GM12878 (cell line): ENCODE measurements around the gene PLCG2. TPM values are rescaled to one million over a fixed set of nuclear protein-coding genes. Genes with fewer than 3 reads are reported as not detected.

Experiments used
- ASH2L ChIP-seq: fragments of 300-600, 200-600 bp; sonication (generic); IDR thresholded peaks from 2 replicates; pipeline ENCODE4 v1.6.1; 2017; ENCODE audit warnings: low read depth, mild to moderate bottlenecking, borderline replicate concordance
- BRCA1 ChIP-seq: IDR thresholded peaks from 2 replicates; pipeline ENCODE4 v1.6.1; 2011; ENCODE audit warnings: low read depth, low read length, improper control_type of control experiment
- CHD1 ChIP-seq: IDR thresholded peaks from 2 replicates; pipeline ENCODE4 v1.6.1; 2012; ENCODE audit warnings: low read depth, low read length, improper control_type of control experiment
- CHD4 ChIP-seq: fragments of 200-600 bp; sonication (generic); IDR thresholded peaks from 2 replicates; pipeline ENCODE4 v1.6.1; 2016; ENCODE audit warnings: mild to moderate bottlenecking
- EED ChIP-seq: sonication (generic); IDR thresholded peaks from 2 replicates; pipeline ENCODE4 v1.6.1; 2016; ENCODE audit warnings: antibody characterized with exemption, low read depth
- FOXK2 ChIP-seq: fragments of 450-650 bp; IDR thresholded peaks from 2 replicates; pipeline ENCODE4 v1.6.1; 2017; ENCODE audit warnings: mild to moderate bottlenecking, moderate library complexity
- HCFC1 ChIP-seq: fragments of 150-350 bp; IDR thresholded peaks from 2 replicates; pipeline ENCODE4 v1.6.1; 2014; ENCODE audit warnings: low read length
- KDM1A ChIP-seq: fragments of 200-600 bp; sonication (generic); IDR thresholded peaks from 2 replicates; pipeline ENCODE4 v1.6.1; 2016; ENCODE audit warnings: borderline replicate concordance
- MYB ChIP-seq: fragments of 150-350 bp; IDR thresholded peaks from 2 replicates; pipeline ENCODE4 v1.6.1; 2014; ENCODE audit warnings: mild to moderate bottlenecking, low read depth, low read length, borderline replicate concordance
- NFYB ChIP-seq: IDR thresholded peaks from 2 replicates; pipeline ENCODE4 v1.6.1; 2011; ENCODE audit warnings: low read depth, mild to moderate bottlenecking, low read length, improper control_type of control experiment, moderate library complexity; ENCODE audit not compliant: insufficient read depth
- NR2F1 ChIP-seq: fragments of 450-650 bp; conservative IDR thresholded peaks from 2 replicates; pipeline ENCODE4 v1.6.1; 2017; ENCODE audit warnings: mild to moderate bottlenecking
- SMAD1 ChIP-seq: fragments of 450-650 bp; IDR thresholded peaks from 2 replicates; pipeline ENCODE4 v1.6.1; 2018; ENCODE audit warnings: mild to moderate bottlenecking, low read depth; ENCODE audit not compliant: partially characterized antibody
- TCF12 ChIP-seq: IDR thresholded peaks from 2 replicates; pipeline ENCODE4 v1.6.1; 2011; ENCODE audit warnings: low read depth, mild to moderate bottlenecking, low read length
- polyA plus RNA-seq, 11 experiments: library from polyadenylated mRNA; depleted of rRNA in 4 of 11; unstranded in 6 of 11; stranded (reverse) in 5 of 11; fragments of >200 nt; fragmentation: Nextera tagmentation in 4 of 11; fragmentation: Illumina TruSeq in 1 of 11; extraction: Ambion mirVana in 4 of 11; extraction: Trizol in 1 of 11; gene quantifications; 1 replicate in 1 of 11; 2 replicates in 10 of 11; pipeline versions ENCODE4 v1.2.1 to v1.2.3, GENCODE V29; 2011 to 2016; ENCODE audit warnings: inconsistent platforms in 2 of 11, missing spikeins in 2 of 11, low read depth in 1 of 11
- total RNA-seq, 4 experiments: library from RNA; depleted of rRNA in 3 of 4; stranded (reverse); fragments of >200 nt in 3 of 4; fragmentation: Illumina TruSeq in 1 of 4; extraction: Trizol in 1 of 4; gene quantifications; 2 replicates each; pipeline versions ENCODE4 v1.2.1 to v1.2.3, GENCODE V29; 2013 to 2021
- TF ChIP-seq, protein P1 (sequence below): IDR thresholded peaks from 2 replicates; pipeline ENCODE4 v1.6.1; 2012; ENCODE audit warnings: low read depth, low read length, improper control_type of control experiment
- TF ChIP-seq, protein P2 (sequence below): fragments of 450-650 bp; IDR thresholded peaks from 2 replicates; pipeline ENCODE4 v1.6.1; 2016; ENCODE audit warnings: mild to moderate bottlenecking, moderate library complexity, borderline replicate concordance
- TF ChIP-seq, protein P3 (sequence below): fragments of 450-650 bp; IDR thresholded peaks from 2 replicates; pipeline ENCODE4 v1.6.1; 2017; ENCODE audit warnings: mild to moderate bottlenecking, moderate library complexity
- TF ChIP-seq, protein P4 (sequence below): fragments of 450-650 bp; formaldehyde crosslinking; IDR thresholded peaks from 2 replicates; pipeline ENCODE4 v1.4.0; 2022; ENCODE audit warnings: mild to moderate bottlenecking, moderate library complexity
- TF ChIP-seq, protein P5 (sequence below): IDR thresholded peaks from 2 replicates; pipeline ENCODE4 v1.6.1; 2011; ENCODE audit warnings: low read depth, low read length, improper control_type of control experiment, borderline replicate concordance

PLCG2 gene
- total and polyA plus RNA-seq, 10 of the 15 experiments (the other 5 are each of a cell fraction or from before 2014, with no cell fraction given): 47.6 to 256 (median 149) TPM

DNA sequence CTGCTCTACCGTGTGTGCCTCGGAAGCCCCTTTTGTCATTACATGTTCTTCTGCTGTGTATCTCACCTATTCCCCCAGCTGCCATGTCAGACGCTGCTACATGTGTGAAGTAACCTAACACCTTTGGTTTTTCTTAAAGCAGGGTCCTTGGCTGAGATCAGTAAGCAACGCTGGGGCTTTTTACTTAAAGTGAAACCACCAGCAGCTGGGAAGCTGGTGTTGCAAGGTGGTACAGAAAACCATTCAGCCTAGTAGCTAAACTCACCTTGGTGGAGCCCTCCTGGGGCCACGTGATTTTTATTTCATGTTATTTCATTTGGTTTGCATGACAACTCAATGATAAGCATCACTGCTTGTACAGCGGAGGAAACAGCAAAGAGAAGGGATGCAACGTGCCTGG lies 62.6 kb downstream of the PLCG2 start (continued):
- no peak for TF ChIP-seq NFYB
- TF ChIP-seq, protein P1, sequence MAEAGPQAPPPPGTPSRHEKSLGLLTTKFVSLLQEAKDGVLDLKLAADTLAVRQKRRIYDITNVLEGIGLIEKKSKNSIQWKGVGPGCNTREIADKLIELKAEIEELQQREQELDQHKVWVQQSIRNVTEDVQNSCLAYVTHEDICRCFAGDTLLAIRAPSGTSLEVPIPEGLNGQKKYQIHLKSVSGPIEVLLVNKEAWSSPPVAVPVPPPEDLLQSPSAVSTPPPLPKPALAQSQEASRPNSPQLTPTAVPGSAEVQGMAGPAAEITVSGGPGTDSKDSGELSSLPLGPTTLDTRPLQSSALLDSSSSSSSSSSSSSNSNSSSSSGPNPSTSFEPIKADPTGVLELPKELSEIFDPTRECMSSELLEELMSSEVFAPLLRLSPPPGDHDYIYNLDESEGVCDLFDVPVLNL: no peak
- no peak for TF ChIP-seq BRCA1
- TF ChIP-seq EED: peak; percentile 23
- no peak for TF ChIP-seq ASH2L
- no peak for TF ChIP-seq KDM1A
- no peak for TF ChIP-seq SMAD1
- TF ChIP-seq NR2F1: peak; percentile 69; the same call in 1 of the 2 replicates
- TF ChIP-seq, protein P2, sequence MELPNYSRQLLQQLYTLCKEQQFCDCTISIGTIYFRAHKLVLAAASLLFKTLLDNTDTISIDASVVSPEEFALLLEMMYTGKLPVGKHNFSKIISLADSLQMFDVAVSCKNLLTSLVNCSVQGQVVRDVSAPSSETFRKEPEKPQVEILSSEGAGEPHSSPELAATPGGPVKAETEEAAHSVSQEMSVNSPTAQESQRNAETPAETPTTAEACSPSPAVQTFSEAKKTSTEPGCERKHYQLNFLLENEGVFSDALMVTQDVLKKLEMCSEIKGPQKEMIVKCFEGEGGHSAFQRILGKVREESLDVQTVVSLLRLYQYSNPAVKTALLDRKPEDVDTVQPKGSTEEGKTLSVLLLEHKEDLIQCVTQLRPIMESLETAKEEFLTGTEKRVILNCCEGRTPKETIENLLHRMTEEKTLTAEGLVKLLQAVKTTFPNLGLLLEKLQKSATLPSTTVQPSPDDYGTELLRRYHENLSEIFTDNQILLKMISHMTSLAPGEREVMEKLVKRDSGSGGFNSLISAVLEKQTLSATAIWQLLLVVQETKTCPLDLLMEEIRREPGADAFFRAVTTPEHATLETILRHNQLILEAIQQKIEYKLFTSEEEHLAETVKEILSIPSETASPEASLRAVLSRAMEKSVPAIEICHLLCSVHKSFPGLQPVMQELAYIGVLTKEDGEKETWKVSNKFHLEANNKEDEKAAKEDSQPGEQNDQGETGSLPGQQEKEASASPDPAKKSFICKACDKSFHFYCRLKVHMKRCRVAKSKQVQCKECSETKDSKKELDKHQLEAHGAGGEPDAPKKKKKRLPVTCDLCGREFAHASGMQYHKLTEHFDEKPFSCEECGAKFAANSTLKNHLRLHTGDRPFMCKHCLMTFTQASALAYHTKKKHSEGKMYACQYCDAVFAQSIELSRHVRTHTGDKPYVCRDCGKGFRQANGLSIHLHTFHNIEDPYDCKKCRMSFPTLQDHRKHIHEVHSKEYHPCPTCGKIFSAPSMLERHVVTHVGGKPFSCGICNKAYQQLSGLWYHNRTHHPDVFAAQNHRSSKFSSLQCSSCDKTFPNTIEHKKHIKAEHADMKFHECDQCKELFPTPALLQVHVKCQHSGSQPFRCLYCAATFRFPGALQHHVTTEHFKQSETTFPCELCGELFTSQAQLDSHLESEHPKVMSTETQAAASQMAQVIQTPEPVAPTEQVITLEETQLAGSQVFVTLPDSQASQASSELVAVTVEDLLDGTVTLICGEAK: no peak
- TF ChIP-seq MYB: no peak
- TF ChIP-seq, protein P3, sequence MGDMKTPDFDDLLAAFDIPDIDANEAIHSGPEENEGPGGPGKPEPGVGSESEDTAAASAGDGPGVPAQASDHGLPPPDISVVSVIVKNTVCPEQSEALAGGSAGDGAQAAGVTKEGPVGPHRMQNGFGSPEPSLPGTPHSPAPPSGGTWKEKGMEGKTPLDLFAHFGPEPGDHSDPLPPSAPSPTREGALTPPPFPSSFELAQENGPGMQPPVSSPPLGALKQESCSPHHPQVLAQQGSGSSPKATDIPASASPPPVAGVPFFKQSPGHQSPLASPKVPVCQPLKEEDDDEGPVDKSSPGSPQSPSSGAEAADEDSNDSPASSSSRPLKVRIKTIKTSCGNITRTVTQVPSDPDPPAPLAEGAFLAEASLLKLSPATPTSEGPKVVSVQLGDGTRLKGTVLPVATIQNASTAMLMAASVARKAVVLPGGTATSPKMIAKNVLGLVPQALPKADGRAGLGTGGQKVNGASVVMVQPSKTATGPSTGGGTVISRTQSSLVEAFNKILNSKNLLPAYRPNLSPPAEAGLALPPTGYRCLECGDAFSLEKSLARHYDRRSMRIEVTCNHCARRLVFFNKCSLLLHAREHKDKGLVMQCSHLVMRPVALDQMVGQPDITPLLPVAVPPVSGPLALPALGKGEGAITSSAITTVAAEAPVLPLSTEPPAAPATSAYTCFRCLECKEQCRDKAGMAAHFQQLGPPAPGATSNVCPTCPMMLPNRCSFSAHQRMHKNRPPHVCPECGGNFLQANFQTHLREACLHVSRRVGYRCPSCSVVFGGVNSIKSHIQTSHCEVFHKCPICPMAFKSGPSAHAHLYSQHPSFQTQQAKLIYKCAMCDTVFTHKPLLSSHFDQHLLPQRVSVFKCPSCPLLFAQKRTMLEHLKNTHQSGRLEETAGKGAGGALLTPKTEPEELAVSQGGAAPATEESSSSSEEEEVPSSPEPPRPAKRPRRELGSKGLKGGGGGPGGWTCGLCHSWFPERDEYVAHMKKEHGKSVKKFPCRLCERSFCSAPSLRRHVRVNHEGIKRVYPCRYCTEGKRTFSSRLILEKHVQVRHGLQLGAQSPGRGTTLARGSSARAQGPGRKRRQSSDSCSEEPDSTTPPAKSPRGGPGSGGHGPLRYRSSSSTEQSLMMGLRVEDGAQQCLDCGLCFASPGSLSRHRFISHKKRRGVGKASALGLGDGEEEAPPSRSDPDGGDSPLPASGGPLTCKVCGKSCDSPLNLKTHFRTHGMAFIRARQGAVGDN: peak; percentile 60; the same call in 1 of the 2 replicates
- TF ChIP-seq, protein P4, sequence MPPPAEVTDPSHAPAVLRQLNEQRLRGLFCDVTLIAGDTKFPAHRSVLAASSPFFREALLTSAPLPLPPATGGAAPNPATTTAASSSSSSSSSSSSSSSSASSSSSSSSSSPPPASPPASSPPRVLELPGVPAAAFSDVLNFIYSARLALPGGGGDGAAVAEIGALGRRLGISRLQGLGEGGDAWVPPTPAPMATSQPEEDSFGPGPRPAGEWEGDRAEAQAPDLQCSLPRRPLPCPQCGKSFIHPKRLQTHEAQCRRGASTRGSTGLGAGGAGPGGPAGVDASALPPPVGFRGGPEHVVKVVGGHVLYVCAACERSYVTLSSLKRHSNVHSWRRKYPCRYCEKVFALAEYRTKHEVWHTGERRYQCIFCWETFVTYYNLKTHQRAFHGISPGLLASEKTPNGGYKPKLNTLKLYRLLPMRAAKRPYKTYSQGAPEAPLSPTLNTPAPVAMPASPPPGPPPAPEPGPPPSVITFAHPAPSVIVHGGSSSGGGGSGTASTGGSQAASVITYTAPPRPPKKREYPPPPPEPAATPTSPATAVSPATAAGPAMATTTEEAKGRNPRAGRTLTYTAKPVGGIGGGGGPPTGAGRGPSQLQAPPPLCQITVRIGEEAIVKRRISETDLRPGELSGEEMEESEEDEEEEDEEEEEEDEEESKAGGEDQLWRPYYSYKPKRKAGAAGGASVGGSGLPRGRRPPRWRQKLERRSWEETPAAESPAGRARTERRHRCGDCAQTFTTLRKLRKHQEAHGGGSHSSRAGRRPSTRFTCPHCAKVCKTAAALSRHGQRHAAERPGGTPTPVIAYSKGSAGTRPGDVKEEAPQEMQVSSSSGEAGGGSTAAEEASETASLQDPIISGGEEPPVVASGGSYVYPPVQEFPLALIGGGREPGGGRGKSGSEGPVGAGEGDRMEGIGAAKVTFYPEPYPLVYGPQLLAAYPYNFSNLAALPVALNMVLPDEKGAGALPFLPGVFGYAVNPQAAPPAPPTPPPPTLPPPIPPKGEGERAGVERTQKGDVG (CRISPR knock-in tag): no peak
- TF ChIP-seq CHD4: no peak
- TF ChIP-seq, protein P5, sequence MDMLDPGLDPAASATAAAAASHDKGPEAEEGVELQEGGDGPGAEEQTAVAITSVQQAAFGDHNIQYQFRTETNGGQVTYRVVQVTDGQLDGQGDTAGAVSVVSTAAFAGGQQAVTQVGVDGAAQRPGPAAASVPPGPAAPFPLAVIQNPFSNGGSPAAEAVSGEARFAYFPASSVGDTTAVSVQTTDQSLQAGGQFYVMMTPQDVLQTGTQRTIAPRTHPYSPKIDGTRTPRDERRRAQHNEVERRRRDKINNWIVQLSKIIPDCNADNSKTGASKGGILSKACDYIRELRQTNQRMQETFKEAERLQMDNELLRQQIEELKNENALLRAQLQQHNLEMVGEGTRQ: no peak; the same call in 1 of the 2 replicates
- no peak for TF ChIP-seq HCFC1
- no peak for TF ChIP-seq CHD1
- TF ChIP-seq TCF12: peak; percentile 79; the same call in 1 of the 2 replicates
- no peak for TF ChIP-seq FOXK2
